Activated naive CD4-positive, alpha-beta T cell treated with anti-CD3 and anti-CD28 coated beads, Interleukin-2, amount 50 U/mL, for 24 hours (primary cell): Measurements from ENCODE around the gene SCT.
"Not testable (repeated sequence)": the region's sequence is repeated elsewhere in the genome, so short reads cannot be mapped to it uniquely, and the experiment has no call there.

Experiments used
- H3K27ac Mint-ChIP-seq: one replicate; pipeline ENCODE4 v1.8.0; 2021; ENCODE audit warnings: mild to moderate bottlenecking, mixed read lengths
- H3K27me3 Mint-ChIP-seq: one replicate; pipeline ENCODE4 v1.8.0; 2021; ENCODE audit warnings: mixed read lengths
- H3K36me3 Mint-ChIP-seq: one replicate; pipeline ENCODE4 v1.8.0; 2021; ENCODE audit warnings: mixed read lengths
- H3K4me1 Mint-ChIP-seq: one replicate; pipeline ENCODE4 v1.8.0; 2021; ENCODE audit warnings: mixed read lengths
- H3K4me3 Mint-ChIP-seq: one replicate; pipeline ENCODE4 v1.8.0; 2021; ENCODE audit warnings: mild to moderate bottlenecking, mixed read lengths
- H3K9me3 Mint-ChIP-seq: one replicate; pipeline ENCODE4 v1.8.0; 2021; ENCODE audit warnings: mixed read lengths

The SCT gene

GRCh38 chr11:626475-627307 is at the start of gene SCT:
TSS of gene SCT (minus strand) at chr11:627181. CDS start at chr11:627143, 38 bp downstream.
- Mint-ChIP-seq H3K27me3 (peaks cover 11% of the 10 kb centered on the region), H3K4me1 (peaks cover 20% of the 10 kb centered on the region), H3K36me3 (no peaks in the 10 kb centered on the region), H3K27ac (peak within 1 kb of the TSS; percentile 59), H3K9me3 (no peaks in the 10 kb centered on the region), H3K4me3 (no peak within 1 kb of the TSS)

GRCh38 chr11:674406-674805 is 47.4 kb upstream of the SCT start:
- Mint-ChIP-seq H3K27me3 (no peaks in the 10 kb centered on the region), H3K36me3 (peaks cover 4% of the 10 kb centered on the region), H3K27ac (no peak overlapping the region), H3K4me3 (no peak overlapping the region), H3K9me3 (no peaks in the 10 kb centered on the region), H3K4me1 (no peaks in the 10 kb centered on the region)

- peaks cover 4% of the 10 kb centered on the region for H3K36me3 Mint-ChIP-seq
- no peaks in the 10 kb centered on the region for H3K9me3 Mint-ChIP-seq
- H3K27me3 Mint-ChIP-seq: no peaks in the 10 kb centered on the region
- no peak overlapping the region for H3K4me3 Mint-ChIP-seq
- H3K27ac Mint-ChIP-seq: no peak overlapping the region
- no peaks in the 10 kb centered on the region for H3K4me1 Mint-ChIP-seq
These were observed 46.9 kb upstream of the SCT start for GRCh38 chr11:673866-674265.

GRCh38 chr11:665704-666281 is 38.8 kb upstream of the SCT start:
- Mint-ChIP-seq H3K9me3 (no peaks in the 10 kb centered on the region), H3K27ac (no peak overlapping the region), H3K4me3 (no peak overlapping the region), H3K4me1 (peaks cover 4% of the 10 kb centered on the region), H3K27me3 (no peaks in the 10 kb centered on the region), H3K36me3 (no peaks in the 10 kb centered on the region)

- Mint-ChIP-seq H3K4me3 (no peak overlapping the region), H3K9me3 (no peaks in the 10 kb centered on the region), H3K27ac (no peak overlapping the region), H3K27me3 (no peaks in the 10 kb centered on the region), H3K4me1 (peaks cover 4% of the 10 kb centered on the region), H3K36me3 (no peaks in the 10 kb centered on the region)
These were observed 38.2 kb upstream of the SCT start for GRCh38 chr11:665062-665703.

- Mint-ChIP-seq H3K4me3 (no peak overlapping the region), H3K27ac (no peak overlapping the region), H3K4me1 (peaks cover 4% of the 10 kb centered on the region)
These were observed 35.8 kb upstream of the SCT start for GRCh38 chr11:662689-663274.

GRCh38 chr11:660681-661444 is 33.9 kb upstream of the SCT start:
- H3K27ac Mint-ChIP-seq: no peak overlapping the region
- peaks cover 4% of the 10 kb centered on the region for H3K4me1 Mint-ChIP-seq
- no peaks in the 10 kb centered on the region for H3K36me3 Mint-ChIP-seq
- H3K27me3 Mint-ChIP-seq: no peaks in the 10 kb centered on the region
- no peaks in the 10 kb centered on the region for H3K9me3 Mint-ChIP-seq
- H3K4me3 Mint-ChIP-seq: no peak overlapping the region

More at GRCh38 chr11:662689-663274, 35.8 kb upstream of the SCT start:
- Mint-ChIP-seq H3K9me3 (no peaks in the 10 kb centered on the region), H3K36me3 (no peaks in the 10 kb centered on the region), H3K27me3 (no peaks in the 10 kb centered on the region)

- no peak overlapping the region for H3K27ac Mint-ChIP-seq
These were observed 33.3 kb upstream of the SCT start for GRCh38 chr11:660281-660680.

GRCh38 chr11:659532-660085 is 32.6 kb upstream of the SCT start:
- H3K36me3 Mint-ChIP-seq: no peaks in the 10 kb centered on the region
- H3K27me3 Mint-ChIP-seq: no peaks in the 10 kb centered on the region
- H3K27ac Mint-ChIP-seq: no peak overlapping the region
- peaks cover 4% of the 10 kb centered on the region for H3K4me1 Mint-ChIP-seq
- no peak overlapping the region for H3K4me3 Mint-ChIP-seq
- H3K9me3 Mint-ChIP-seq: no peaks in the 10 kb centered on the region

More at GRCh38 chr11:660281-660680, 33.3 kb upstream of the SCT start:
- H3K4me3 Mint-ChIP-seq: no peak overlapping the region
- no peaks in the 10 kb centered on the region for H3K27me3 Mint-ChIP-seq
- peaks cover 4% of the 10 kb centered on the region for H3K4me1 Mint-ChIP-seq
- no peaks in the 10 kb centered on the region for H3K36me3 Mint-ChIP-seq
- no peaks in the 10 kb centered on the region for H3K9me3 Mint-ChIP-seq

- Mint-ChIP-seq H3K9me3 (no peaks in the 10 kb centered on the region), H3K4me3 (no peak overlapping the region), H3K27ac (no peak overlapping the region), H3K4me1 (peaks cover 2% of the 10 kb centered on the region), H3K27me3 (no peaks in the 10 kb centered on the region), H3K36me3 (no peaks in the 10 kb centered on the region)
These were observed 30.7 kb upstream of the SCT start for GRCh38 chr11:657691-658126.

GRCh38 chr11:656866-657265 is 29.9 kb upstream of the SCT start:
- H3K9me3 Mint-ChIP-seq: no peaks in the 10 kb centered on the region
- H3K4me3 Mint-ChIP-seq: no peak overlapping the region
- no peak overlapping the region for H3K27ac Mint-ChIP-seq
- H3K36me3 Mint-ChIP-seq: peaks cover 4% of the 10 kb centered on the region
- H3K4me1 Mint-ChIP-seq: no peaks in the 10 kb centered on the region
- H3K27me3 Mint-ChIP-seq: no peaks in the 10 kb centered on the region

- Mint-ChIP-seq H3K4me1 (no peaks in the 10 kb centered on the region), H3K9me3 (no peaks in the 10 kb centered on the region), H3K27ac (no peak overlapping the region), H3K4me3 (no peak overlapping the region), H3K36me3 (peaks cover 4% of the 10 kb centered on the region), H3K27me3 (no peaks in the 10 kb centered on the region)
These were observed 29.4 kb upstream of the SCT start for GRCh38 chr11:656426-656825.

GRCh38 chr11:655036-655726 is 28.2 kb upstream of the SCT start:
- H3K27me3 Mint-ChIP-seq: no peaks in the 10 kb centered on the region
- peaks cover 6% of the 10 kb centered on the region for H3K36me3 Mint-ChIP-seq
- no peaks in the 10 kb centered on the region for H3K9me3 Mint-ChIP-seq
- H3K4me3 Mint-ChIP-seq: no peak overlapping the region
- H3K27ac Mint-ChIP-seq: no peak overlapping the region
- no peaks in the 10 kb centered on the region for H3K4me1 Mint-ChIP-seq

- not testable (repeated sequence) for H3K4me1 Mint-ChIP-seq, H3K36me3 Mint-ChIP-seq, H3K27me3 Mint-ChIP-seq, H3K9me3 Mint-ChIP-seq, H3K4me3 Mint-ChIP-seq, H3K27ac Mint-ChIP-seq
These were observed 27.5 kb upstream of the SCT start for GRCh38 chr11:654444-654843.
